Measurements from ENCODE around the gene HSP90B1.

DNA sequence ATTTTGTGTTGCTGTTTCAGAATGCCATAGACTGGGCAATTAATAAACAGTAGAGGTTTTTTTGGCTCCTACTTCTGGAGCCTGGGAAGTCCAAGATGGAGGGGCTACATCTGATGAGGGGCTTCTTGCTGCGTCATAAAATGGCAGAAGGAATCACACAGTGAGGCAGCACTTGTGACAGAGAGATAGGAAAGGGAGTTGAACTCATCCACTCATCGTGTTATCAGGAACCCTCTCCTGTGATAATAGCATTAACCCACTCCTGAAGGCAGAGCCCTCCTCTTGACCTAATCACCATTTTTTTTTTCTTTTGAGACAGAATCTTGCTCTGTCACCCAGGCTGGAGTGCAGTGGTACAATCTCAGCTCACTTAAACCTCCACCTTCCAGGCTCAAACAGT is 45.2 kb downstream of the HSP90B1 start:
- no peak for TF ChIP-seq POU2F2 (IDR thresholded peaks at IDR 0.05; ENCODE audit: borderline replicate concordance, low read depth, low read length)
- no peak for TF ChIP-seq JUNB (IDR thresholded peaks at IDR 0.05)
- TF ChIP-seq STAT1 (conservative IDR thresholded peaks at IDR 0.05), result no peak
- no peak for TF ChIP-seq MXI1 (IDR thresholded peaks at IDR 0.05; ENCODE audit: low read depth, low read length)
- TF ChIP-seq, protein P1, sequence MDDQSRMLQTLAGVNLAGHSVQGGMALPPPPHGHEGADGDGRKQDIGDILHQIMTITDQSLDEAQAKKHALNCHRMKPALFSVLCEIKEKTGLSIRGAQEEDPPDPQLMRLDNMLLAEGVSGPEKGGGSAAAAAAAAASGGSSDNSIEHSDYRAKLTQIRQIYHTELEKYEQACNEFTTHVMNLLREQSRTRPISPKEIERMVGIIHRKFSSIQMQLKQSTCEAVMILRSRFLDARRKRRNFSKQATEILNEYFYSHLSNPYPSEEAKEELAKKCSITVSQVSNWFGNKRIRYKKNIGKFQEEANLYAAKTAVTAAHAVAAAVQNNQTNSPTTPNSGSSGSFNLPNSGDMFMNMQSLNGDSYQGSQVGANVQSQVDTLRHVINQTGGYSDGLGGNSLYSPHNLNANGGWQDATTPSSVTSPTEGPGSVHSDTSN (IDR thresholded peaks at IDR 0.05; ENCODE audit: insufficient replicate concordance, low read depth, low read length), result no peak
- TF ChIP-seq, protein P2, sequence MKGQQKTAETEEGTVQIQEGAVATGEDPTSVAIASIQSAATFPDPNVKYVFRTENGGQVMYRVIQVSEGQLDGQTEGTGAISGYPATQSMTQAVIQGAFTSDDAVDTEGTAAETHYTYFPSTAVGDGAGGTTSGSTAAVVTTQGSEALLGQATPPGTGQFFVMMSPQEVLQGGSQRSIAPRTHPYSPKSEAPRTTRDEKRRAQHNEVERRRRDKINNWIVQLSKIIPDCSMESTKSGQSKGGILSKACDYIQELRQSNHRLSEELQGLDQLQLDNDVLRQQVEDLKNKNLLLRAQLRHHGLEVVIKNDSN (IDR thresholded peaks at IDR 0.05; ENCODE audit: borderline replicate concordance, extremely low read length, insufficient read depth, low read depth, low read length), result no peak
- TF ChIP-seq, protein P3, sequence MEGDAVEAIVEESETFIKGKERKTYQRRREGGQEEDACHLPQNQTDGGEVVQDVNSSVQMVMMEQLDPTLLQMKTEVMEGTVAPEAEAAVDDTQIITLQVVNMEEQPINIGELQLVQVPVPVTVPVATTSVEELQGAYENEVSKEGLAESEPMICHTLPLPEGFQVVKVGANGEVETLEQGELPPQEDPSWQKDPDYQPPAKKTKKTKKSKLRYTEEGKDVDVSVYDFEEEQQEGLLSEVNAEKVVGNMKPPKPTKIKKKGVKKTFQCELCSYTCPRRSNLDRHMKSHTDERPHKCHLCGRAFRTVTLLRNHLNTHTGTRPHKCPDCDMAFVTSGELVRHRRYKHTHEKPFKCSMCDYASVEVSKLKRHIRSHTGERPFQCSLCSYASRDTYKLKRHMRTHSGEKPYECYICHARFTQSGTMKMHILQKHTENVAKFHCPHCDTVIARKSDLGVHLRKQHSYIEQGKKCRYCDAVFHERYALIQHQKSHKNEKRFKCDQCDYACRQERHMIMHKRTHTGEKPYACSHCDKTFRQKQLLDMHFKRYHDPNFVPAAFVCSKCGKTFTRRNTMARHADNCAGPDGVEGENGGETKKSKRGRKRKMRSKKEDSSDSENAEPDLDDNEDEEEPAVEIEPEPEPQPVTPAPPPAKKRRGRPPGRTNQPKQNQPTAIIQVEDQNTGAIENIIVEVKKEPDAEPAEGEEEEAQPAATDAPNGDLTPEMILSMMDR (IDR thresholded peaks at IDR 0.05 in 2 of 3, conservative IDR thresholded peaks at IDR 0.05 in 1 of 3; ENCODE audit: control insufficient read depth in 2 of 3, extremely low read depth in 1 of 3, insufficient read depth in 1 of 3, low read depth in 3 of 3, low read length in 3 of 3), result no peak
- no peak for TF ChIP-seq EP300 (IDR thresholded peaks at IDR 0.05; ENCODE audit: borderline replicate concordance in 1 of 2, control insufficient read depth in 1 of 2, low read depth in 2 of 2, low read length in 2 of 2)
